Epithelial cell of esophagus (primary cell): ENCODE measurements around the gene OR1D2.
A peak's percentile ranks its signal among the peaks of the same experiment; 100 is the strongest.

Source experiments
- DNase-seq: peaks from one replicate; pipeline ENCODE4 v3.0.0; 2010; ENCODE audit warnings: low read depth
- H3K4me3 ChIP-seq: 2 replicates; pipeline ENCODE4 v1.5.1; 2011; ENCODE audit warnings: mild to moderate bottlenecking, low read length, control low read depth
- CTCF ChIP-seq: IDR thresholded peaks from 2 replicates; pipeline ENCODE4 v1.5.1; 2011; ENCODE audit warnings: low read depth, mild to moderate bottlenecking, low read length, control low read depth, inconsistent platforms; ENCODE audit not compliant: insufficient read depth; ENCODE audit errors: missing control alignments

OR1D2 gene

GRCh38 chr17:3046753-3047152 is 57.5 kb downstream of the OR1D2 start:
- no peak for TF ChIP-seq CTCF
- no peak for DNase-seq
- no peak overlapping the region for H3K4me3 ChIP-seq

GRCh38 chr17:3043737-3044365 is 60.4 kb downstream of the OR1D2 start:
- DNase-seq: no peak
- no peak overlapping the region for H3K4me3 ChIP-seq
- TF ChIP-seq CTCF: peak; percentile 34

- no peak for TF ChIP-seq CTCF
- DNase-seq: no peak
- H3K4me3 ChIP-seq: no peak overlapping the region
These were observed 63.3 kb downstream of the OR1D2 start for GRCh38 chr17:3040882-3041281.

- H3K4me3 ChIP-seq: no peak overlapping the region
- no peak for DNase-seq
- no peak for TF ChIP-seq CTCF
These were observed 64.5 kb downstream of the OR1D2 start for GRCh38 chr17:3039736-3040135.

GRCh38 chr17:3038941-3039340 is 65.3 kb downstream of the OR1D2 start:
- no peak for TF ChIP-seq CTCF
- no peak for DNase-seq

More at GRCh38 chr17:3038941-3039340, 65.3 kb downstream of the OR1D2 start:
- no peak overlapping the region for H3K4me3 ChIP-seq
